ENCODE measurements around the gene UFSP1.

UFSP1 gene

DNA sequence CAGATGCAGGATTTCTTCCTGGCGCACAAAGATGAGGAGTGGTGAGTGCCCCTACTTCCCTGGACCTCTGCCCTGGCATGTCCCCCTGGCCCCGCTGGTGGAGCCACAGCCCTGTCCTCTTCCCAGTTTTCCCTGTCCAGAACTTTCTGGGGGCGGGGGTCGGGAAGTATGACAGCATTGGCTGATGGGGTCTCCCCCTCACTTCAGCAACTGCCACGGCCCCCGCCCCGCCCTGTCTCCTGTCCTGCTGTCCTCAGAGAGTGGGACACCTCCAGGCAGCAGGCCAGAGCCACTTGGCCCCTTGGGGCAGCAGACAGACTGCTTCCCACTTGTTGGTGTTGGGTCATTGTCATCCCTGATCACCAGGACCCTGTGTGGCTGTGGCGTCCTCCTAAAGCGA lies 7.3 kb downstream of the UFSP1 start:
- no peak for DNase-seq (ENCODE audit: low read depth)

DNA sequence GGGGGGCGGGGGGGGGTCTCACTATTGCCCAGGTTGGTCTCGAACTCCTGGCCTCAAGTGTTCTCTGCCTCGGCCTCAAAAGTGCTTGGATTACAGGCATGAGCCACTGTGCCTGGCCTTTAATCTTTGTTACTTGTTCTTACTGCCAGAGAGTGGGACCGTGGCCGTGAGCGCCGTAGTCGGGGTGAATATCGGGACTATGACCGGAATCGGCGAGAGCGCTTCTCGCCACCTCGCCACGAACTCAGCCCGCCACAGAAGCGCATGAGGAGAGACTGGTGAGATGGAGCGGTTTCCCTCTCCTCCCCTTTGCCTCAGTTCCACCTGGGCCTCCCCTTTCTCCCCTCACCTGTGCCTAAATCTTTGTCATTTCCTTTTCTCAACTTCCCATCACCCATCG lies 8.4 kb downstream of the UFSP1 start:
- DNase-seq (ENCODE audit: low read depth) = no peak

DNA sequence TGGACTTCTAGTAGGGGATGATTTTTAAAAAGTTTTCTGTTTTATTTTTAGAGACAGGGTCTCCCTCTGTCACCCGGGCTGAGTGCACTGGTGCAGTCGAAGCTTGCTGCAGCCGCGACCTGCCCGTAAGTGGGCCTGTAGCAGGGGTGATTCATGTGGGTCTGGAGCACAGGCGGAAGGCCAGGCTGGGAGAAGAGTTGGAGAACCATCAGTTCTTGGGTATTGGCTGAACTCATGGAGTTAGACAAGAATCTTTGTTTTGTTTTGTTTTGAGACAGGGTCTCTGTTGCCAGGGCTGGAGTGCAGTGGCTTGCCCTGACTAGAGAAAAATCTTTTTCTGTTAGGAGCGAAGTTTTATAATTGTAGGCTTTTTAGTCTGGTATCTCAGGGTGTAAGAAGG lies 8.9 kb downstream of the UFSP1 start:
- no peak for DNase-seq (ENCODE audit: low read depth)

DNA sequence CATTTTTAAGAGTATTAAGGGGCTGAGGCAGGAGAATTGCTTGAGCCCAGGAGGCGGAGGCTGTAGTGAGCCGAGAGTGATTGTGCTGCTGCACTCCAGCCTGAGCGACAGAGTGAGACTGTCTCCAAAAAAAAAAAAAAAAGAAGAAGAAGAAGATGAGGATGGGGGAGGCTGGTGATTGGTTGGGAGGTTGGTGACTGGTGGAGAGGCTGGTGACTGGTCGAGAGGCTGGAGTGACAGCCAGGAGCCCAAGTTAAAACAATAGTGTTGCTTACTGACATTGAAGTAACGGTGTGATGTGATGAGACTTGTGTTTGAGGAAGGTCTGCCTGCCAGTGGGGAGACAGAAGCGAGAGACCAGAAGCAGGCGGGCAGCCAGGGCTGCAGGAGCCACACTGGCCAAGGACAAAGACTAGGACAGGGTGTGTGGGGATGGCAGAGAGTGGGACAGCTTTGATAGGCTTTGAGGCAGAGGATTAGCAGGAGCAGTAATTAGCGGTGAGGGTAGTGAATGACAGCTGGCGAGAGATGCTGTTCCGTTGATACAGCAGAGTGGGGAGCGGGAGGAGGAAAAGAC lies 9.7 kb downstream of the UFSP1 start:
- DNase-seq (ENCODE audit: low read depth) = no peak

DNA sequence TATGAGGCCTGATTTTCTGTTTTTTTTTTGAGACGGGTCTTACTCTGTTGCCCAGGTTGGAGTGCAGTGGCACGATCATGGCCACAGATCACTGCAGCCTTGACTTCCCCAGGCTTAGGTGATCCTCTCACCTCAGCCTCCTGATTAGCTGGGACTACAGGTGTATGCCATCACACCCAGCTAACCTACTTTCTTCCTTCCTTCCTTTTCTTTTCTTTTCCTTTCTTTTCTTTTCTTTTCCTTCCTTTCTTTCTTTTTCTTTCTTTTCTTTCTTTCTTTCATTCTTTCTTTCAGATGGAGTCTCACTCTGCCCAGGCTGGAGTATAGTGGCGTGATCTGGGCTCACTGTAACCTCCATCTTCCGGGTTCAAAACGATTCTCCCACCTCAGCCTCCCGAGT lies 10.8 kb downstream of the UFSP1 start:
- no peak for DNase-seq (ENCODE audit: low read depth)

DNA sequence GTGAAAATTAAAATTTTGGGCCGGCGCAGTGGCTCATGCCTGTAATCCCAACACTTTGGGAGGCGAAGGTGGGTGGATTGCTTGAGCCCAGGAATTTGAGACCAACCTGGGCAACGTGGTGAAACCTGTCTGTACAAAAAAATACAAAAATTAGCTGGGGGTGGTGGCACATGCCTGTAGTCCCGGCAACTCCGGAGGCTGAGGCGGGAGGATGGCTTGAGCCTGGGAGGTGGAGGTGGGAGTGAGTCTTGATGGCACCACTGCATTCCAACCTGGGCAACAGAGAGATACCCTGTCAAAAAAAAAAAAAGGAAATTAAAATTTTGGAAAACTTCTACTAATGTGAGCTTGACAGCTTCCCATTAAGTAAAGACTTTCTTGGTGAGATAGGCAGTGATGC lies 11.5 kb downstream of the UFSP1 start:
- no peak for DNase-seq (ENCODE audit: low read depth)

DNA sequence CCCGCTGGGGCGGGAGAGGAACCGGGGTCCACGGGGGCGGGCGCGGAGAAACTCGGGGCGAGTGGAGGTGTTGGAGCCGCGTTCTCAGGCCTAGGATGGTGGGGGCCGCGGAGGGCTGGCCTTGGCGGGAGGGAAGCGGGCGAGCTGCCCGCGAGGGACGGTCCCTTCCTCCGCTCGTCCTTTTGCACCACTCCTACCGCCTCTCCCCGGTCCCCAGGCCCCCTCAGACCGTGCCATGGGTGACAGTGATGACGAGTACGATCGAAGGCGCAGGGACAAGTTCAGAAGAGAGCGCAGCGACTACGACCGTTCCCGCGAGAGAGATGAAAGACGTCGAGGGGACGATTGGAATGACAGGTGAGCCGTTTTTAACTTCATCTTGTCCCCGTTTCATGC lies 14.2 kb downstream of the UFSP1 start:
- no peak for DNase-seq (ENCODE audit: low read depth)

DNA sequence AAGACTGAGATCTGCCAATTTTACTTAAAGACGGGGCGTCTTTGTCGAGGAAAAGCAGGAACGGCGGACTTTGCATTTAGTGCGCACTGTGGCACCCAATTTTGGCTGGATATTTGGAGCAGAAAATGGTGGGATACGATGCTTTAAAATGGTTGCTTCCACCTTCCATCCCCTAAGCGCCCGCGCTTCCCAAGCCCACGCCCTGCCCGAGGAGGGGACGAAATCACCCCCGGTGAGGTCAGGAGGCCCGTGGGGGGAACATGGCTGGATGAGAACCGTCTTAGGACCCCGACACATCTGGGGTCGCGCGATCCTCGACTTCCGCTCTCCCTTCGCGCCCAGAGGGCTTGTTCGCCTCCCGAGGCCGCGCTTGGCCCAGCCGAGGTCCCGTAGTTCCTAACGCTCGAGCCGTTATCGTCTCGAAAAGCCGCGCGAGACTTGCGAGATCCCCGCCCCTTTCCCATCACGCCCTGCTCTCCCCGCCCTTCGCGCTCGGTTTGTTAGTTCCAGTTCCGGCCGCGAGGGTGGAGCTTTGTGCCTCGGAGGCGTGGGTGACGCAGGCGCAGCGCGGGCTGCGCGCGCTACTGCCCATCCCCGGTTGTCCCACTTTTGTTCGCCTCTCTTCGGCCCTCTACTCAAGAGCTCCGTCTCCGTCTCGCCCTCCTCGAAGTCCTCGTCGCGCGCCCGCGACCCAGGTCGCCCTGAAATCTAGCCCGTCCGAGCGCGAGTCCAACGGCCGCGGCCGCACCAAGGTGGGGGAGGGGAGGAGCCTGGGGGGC lies 14.7 kb downstream of the UFSP1 start, which contains the start of gene SRRT:
SRRT (plus strand) TSS at position 527 of the 779 bp plus-strand sequence. CDS start 488 bp downstream, outside the sequence.
- DNase-seq (ENCODE audit: low read depth) = peak; percentile 97

DNA sequence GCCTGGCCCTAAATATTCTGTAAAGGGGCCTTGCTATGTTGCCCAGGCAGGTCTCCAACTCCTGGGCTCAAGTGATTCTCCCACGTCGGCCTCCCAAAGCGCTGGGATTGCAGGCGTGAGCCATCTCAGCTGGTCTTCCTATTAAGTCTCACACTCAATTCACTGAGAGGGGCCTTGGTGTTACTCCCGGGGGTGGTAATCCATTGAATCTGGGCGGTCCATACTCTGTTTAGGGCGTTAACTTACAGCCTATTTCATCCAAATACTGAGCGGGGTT lies 15.3 kb downstream of the UFSP1 start:
- no peak for DNase-seq (ENCODE audit: low read depth)

DNA sequence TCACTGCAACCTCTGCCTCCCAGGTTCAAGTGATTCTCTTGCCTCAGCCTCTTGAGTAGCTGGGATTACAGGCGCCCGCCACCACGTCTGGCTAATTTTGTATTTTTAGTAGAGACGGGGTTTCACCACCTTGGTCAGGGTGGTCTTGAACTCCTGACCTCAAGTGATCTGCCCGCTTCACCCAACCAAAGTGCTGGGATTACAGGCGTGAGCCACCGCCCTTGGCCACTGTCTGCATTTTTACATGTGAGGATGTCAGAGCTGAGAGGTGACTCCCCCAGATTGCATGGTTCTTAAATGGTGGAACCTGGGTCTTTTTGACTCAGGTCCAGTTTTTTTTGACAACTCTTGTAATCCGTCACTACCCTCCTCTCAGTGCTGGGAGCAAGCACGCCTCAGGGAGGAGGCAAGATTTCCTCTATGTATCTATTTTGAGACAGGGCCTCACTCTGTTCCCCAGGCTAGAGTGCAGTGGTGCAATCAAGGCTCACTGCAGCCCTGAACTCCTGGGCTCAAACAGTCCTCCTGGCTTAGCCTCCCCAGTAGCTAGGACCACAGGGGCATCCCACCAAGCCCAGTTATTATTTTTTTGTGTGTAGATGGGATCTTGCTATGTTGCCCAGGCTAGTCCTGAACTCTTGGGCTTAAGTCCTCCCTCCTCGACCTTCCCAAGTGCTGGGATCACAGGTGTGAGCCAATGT lies 15.8 kb downstream of the UFSP1 start:
- no peak for DNase-seq (ENCODE audit: low read depth)

DNA sequence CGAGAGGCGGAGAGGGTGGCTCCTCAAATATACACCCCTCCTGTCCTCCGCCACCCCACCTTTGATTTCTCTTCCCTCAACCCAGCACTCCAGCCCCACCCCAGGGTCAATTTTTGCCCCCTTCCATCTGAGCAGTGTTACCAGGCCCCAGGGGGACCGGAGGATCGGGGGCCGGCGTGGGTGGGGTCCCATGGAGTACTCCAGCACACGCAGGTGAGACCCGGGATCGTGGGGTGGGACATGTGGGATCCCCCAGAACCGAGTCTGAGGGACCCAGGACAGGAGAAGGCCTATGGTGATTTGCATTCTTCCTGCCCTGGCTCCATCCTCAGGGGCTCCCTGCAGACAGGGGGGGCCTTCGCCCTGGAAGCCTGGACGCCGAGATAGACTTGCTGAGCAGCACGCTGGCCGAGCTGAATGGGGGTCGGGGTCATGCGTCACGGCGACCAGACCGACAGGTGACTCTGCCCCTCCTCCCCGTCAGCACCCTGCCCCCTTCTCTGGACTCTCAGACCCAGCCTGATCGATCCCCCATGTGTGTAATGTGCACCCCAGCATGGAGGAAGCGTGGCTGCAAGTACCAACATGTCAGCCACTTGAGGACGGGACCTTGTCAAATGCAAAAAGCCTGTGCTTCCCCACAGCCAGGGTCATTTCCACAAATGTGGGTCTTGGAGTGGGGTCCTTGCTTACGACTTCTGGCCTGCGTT lies 21.6 kb downstream of the UFSP1 start:
- DNase-seq (ENCODE audit: low read depth) = no peak

DNA sequence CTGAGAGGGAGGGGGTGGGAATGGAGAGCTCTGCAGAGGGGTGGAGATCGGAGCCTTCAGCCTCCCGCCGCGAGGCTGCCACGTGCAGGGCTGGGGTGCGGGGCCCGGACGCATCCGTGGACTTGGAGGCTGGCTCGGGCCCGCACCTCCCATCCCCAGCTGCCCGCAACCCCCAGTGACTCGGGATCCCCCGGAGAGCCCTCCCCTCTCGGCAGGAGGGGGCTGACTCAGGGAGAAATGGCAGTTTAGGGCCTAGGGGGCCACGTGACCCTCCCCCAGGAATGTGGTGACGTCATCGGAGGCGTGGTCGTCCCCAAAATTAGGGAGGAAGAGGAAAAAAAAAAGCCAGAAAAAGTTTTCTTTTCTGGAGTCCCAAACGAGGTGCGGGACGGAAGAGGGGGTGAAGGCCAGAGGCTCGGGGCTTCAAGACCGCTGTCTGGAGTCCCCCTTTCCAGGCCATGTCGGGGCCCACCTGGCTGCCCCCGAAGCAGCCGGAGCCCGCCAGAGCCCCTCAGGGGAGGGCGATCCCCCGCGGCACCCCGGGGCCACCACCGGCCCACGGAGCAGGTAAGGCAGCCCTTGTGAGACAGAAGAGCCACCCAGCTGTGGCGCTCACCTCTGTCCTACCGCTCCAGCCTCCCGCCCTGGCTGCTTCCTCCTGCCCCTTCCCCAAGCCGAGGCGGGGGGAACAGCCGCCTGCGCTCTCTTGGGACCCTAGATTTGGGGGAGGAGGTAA lies 22.3 kb downstream of the UFSP1 start, which contains the start of gene TRIP6:
TRIP6 (plus strand) TSS at position 348 of the 736 bp plus-strand sequence; CDS start at position 459, 111 bp downstream.
- DNase-seq (ENCODE audit: low read depth) = peak; percentile 64

DNA sequence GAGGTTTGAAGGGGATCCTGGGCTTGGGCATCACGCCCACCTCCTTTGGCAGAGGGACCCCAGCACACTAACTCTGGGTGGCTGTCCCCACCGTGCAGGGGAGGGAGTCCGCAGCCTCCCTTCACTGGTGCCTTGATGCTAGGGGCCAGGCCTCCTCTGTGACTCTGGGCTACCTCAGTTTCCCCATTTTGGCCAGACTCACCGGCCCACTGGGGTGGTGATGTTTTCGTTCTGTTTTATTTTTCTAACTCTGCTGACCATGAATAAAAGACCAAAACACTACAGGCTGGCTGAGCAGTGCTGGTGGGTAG lies 22.8 kb downstream of the UFSP1 start:
- DNase-seq (ENCODE audit: low read depth) = no peak

DNA sequence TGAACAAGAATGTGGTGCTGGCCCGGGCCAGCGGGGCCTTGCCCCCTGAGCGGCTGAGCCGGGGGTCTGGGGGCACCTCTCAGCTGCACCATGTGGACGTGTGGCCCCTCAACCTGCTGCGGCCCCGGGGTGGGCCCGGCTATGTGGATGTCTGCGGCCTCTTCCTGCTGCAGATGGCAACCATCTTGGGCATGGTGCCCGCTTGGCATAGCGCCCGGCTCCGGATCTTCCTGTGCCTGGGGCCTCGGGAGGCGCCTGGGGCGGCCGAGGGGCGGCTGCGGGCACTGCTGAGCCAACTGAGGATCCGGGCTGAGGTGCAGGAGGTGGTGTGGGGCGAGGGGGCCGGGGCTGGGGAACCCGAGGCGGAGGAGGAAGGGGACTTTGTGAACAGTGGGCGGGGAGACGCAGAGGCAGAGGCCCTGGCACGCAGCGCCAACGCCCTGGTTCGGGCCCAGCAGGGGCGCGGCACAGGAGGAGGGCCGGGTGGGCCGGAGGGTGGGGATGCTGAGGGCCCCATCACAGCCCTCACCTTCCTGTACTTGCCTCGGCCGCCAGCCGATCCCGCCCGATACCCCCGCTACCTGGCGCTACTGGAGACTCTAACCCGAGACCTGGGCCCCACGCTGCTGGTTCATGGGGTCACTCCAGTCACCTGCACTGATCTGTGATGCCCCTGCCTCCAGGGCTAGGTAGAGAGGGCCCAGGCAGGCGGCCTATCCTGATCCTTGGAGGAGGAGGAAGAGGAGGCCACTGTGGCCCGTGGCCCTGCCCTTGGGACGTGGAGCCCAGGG lies 23.4 kb downstream of the UFSP1 start:
- no peak for DNase-seq (ENCODE audit: low read depth)

DNA sequence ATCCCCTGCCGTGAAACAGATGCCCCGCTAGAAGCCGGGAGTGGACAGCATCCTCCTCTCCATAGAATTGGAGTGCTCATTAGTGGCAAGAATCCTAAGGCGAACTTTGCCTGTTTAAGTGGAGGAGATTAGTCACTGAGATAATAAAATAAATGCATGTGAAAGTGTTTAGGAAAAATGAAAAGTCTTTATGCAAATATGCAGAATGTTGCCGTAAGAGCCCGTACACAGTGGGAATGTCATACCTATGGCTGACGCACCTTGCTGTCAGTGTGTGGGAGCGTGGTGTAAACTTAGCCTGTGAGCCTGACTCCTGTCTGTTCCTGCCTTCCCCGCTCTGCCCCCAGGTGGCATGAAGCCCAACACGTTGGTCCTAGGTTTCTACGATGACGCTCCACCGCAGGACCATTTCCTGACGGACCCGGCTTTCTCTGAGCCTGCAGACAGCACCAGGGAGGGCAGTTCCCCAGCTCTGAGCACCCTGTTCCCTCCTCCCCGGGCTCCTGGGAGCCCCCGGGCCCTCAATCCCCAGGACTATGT lies 24.1 kb downstream of the UFSP1 start:
- no peak for DNase-seq (ENCODE audit: low read depth)

DNA sequence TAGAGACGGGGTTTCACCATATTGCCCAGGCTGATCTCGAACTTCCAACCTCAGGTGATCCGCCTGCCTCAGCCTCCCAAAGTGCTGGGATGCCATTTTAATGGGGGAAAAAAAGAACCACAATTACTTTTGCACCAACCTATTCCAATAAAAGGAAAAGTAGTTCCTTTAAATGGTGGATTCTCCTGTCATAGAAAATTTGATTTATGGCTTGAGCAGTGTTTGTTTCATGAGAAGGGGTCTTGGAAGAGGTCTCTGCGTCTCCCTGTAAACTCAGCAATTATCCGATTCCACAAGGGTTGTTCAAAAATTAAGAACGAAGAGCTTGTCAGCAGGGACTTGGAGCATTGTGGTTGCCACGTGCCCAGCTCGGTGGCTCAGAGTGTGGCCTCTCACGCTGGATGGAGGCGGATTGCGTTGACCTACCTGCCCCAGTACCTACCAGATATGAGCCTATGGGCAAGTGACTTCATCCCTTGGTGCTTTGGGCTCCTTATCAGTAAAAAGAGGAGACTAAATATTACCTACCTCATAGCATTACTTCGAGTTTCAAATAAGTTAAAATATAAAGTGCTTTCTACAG lies 25.2 kb downstream of the UFSP1 start:
- DNase-seq (ENCODE audit: low read depth) = no peak

DNA sequence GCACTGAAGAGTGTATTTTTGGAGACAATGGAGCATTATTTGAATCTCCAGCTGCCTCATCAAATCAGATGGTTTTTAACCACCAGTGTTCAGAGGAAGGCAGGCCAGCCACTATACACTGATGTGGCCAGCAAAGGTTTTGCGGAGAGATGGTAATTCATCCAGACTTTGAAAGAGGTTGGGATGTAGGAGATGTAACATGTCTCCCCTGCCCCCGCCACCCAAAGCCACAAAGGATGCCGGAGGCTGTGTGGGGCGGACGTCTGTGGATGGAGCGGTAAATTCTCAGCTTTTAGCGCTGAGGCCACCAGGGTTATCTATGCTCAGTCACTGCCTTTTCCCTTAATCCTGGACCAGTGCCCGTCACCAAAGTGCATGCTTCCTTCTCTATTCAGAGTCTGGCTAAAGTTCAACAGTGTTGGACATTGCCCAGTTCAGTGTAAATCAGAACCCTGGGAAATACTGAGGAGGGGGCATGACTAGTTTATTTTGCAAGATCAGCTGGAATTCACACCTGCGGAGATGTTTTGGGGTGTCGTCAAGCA lies 26.0 kb downstream of the UFSP1 start:
- no peak for DNase-seq (ENCODE audit: low read depth)

DNA sequence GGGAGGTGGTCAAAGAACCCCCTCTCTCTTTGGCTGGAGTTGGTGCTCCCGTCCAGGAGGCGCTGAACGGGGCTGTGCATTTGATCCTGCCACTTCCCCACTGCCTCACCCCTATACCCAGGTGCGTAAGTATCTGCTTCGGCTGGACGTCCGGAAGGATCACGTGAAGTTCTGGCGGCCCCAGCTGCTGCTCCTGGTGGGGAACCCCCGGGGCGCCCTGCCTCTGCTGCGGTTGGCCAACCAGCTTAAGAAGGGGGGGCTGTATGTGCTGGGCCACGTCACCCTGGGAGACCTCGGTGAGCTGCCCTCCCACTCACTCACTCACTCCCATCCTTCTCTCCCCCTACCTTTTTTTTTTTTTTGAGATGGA lies 27.9 kb downstream of the UFSP1 start:
- no peak for DNase-seq (ENCODE audit: low read depth)

DNA sequence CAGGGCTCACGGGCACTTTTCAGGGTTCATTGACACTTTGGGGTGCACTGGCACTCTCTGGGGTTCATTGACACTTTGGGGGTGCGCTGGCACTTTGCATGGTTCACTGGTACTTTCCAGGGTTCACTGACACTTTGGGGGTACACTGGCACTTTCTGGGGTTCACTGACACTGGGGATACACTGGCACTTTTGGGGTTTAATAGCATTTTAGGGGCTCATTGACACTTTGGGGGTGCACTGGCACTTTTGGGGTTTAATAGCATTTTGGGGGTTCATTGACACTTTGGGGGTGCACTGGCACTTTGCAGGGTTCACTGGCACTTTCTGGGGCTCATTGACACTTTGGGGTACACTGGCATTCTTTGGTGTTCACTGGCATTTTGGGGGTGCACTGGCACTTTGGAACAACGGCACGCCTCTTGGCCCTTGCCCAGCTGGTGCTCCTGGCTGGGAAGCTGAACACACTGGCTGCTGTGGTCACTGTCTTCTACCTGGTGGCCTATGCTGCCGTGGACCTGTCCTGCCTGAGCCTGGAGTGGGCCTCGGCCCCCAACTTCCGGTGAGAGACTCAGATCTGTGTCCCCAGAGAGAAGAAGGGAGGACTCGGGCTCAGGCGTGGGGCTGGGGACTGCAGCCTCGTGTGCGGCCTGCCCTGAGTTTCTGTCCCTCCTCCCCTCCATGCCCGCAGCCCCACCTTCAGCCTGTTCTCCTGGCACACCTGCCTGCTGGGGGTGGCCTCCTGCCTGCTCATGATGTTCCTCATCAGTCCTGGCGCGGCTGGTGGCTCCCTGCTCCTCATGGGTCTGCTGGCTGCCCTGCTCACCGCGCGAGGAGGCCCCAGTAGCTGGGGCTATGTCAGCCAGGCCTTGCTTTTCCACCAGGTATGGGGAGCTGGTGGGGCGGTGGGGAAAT lies 28.6 kb downstream of the UFSP1 start:
- no peak for DNase-seq (ENCODE audit: low read depth)
